ENCODE data around the gene GSN. TPM values are rescaled to one million over a fixed set of nuclear protein-coding genes. Genes with fewer than 3 reads are reported as not detected.

GSN gene
- total RNA-seq, 2 donors from 2014 or later = 3.5 to 5.8 TPM

DNA sequence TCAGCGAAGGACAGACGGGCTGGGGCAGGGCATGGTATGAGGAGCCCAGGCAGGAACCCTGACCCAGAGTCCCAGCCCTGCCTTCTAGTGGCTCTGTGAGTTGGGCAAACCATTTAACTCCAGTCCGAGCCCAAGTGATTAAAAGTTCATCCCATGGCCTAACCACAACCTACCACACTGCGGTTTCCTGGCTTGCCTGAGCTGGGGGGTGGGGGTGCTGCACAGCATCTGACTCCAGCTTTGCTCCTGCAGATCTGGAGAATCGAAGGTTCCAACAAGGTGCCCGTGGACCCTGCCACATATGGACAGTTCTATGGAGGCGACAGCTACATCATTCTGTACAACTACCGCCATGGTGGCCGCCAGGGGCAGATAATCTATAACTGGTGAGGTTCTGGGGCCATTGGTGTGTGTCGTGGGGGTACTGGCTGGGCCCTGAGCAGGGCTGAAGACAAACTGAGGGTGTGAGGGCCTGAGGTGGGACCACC, 53.1 kb downstream of the GSN start:
- no peaks in the 10 kb centered on the region for H3K9me3 Mint-ChIP-seq
- H3K36me3 Mint-ChIP-seq = no peaks in the 10 kb centered on the region
- ATAC-seq = peak in 1 of 2 donors; percentile 5
- H3K27ac Mint-ChIP-seq = no peak overlapping the region
- DNase-seq (ENCODE audit: low spot score in 2 of 2) = peak in 1 of 2 donors; percentile 49

DNA sequence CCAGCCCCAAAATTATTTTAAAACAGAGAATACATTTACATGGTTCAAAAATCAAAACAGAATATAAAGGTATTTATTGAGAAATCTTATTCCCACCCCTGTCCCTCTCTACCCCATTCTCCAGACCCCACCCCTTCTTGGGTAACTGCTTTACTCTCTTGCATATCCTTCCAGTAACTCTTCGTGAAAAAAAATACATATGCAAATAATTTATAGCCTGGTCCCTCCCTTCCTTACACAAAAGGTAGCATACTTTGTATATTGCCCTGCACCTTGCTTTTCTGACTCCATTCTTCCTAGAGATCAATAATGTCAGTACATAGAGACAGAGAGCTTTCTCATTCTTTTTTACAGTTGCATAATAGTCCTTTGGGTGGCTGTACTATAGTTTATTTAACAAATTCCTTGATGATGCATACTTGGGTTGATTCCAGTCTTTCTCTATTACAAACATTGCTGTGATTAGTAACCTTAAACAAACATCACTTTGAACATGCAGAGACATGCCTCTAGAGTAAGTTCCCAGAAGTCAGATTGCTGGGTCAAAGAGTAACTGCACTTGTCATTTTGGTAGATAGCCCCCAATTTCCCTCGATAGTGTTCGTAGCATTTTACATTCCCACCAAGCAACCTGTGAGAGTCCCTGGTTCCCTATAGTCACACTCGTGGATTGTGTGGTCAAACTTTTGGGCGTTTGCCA, 54.2 kb downstream of the GSN start:
- Mint-ChIP-seq H3K27ac (peak overlapping the region in 1 of 2 donors; percentile 77), H3K9me3 (no peaks in the 10 kb centered on the region), H3K36me3 (no peaks in the 10 kb centered on the region)
- ATAC-seq (peak; percentile 44 to 47), DNase-seq (ENCODE audit: low spot score in 2 of 2) (no peak)

DNA sequence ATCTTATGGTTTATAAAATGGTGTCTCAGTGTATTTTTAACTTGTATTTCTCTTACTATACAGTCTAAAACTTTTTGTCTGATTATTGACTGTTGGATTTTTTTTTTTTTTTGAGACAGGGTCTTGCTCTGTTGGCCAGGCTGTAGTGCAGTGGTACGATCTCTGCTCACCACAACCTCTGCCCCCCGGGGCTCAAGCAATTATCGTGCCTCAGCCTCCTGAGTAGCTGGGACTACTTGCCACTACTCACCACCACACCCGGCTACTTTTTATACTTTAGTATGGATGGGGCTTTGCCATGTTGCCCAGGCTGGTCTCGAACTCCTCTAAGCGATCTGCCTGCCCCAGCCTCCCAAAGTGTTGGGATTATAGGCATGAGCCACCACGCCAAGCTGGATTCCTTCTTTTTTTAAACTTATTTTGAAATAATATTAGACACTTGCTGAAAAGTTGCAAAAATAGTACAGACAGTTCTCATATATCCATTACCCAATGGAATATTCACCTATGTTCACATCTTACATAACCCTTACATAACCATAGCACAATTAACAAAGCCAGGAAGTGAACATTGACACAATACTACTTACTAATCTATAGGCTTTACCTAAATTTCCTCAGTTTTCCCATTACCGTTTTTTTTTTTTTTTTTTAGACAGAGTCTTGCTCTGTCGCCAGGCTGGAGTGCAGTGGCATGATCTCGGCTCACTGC, 54.9 kb downstream of the GSN start:
- peak overlapping the region in 1 of 2 donors; percentile 77 for H3K27ac Mint-ChIP-seq
- ATAC-seq = no peak
- H3K9me3 Mint-ChIP-seq = no peaks in the 10 kb centered on the region

DNA sequence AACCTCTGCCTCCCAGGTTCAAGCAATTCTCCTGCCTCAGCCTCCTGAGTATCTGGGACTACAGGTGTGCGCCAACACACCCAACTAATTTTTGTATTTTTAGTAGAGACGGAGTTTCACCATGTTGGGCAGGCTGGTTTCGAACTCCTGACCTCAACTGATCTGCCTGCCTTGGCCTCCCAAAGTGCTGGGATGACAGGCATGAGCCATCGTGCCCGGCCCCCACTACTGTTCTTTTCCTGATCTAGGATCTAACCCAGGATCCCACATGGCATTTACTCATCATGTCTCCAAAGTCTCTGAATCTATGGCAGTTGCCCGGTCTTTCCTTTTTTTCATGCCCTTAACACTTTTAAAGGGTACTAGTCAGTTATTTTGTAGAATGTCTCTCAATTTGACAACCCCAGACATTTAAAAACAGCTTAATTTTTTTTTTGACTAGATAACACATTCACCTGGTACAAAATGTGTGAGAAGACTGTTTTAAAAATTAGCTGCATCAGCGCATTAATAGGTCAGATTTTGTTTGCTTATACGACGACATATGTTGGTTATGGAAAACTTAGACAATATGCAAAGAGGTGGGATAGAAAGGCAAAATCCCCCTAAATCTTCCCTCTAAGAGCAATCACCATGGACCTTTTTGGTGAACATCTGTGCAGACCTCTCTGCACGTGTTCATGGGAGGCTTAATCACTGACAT, 55.6 kb downstream of the GSN start:
- ATAC-seq = no peak
- no peaks in the 10 kb centered on the region for H3K9me3 Mint-ChIP-seq
- peak overlapping the region in 1 of 2 donors; percentile 77 for H3K27ac Mint-ChIP-seq

More for the DNA sequence above, 54.9 kb downstream of the GSN start:
- DNase-seq (ENCODE audit: low spot score in 2 of 2) = no peak
- H3K36me3 Mint-ChIP-seq = no peaks in the 10 kb centered on the region

DNA sequence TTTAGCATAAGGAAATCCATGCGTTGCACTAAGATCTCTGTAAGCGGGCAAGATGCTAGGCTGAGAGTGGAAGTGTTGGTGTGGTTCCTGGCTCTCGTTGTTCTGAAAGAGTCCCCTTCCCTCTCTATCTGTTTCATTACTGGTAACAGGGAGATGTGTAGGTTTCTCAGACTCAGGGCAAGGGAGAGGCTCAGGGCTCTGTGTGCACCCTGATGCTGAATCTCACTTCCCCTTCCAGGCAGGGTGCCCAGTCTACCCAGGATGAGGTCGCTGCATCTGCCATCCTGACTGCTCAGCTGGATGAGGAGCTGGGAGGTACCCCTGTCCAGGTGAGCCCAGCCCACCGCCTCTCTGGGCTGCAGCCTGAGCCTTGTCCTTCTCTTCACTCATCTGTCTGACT, 56.4 kb downstream of the GSN start:
- DNase-seq (ENCODE audit: low spot score in 2 of 2) (no peak), ATAC-seq (no peak)
- Mint-ChIP-seq H3K9me3 (no peaks in the 10 kb centered on the region), H3K36me3 (no peaks in the 10 kb centered on the region), H3K27ac (peak overlapping the region in 1 of 2 donors; percentile 64)

More for the DNA sequence above, 55.6 kb downstream of the GSN start:
- H3K36me3 Mint-ChIP-seq = no peaks in the 10 kb centered on the region
- DNase-seq (ENCODE audit: low spot score in 2 of 2) = no peak

DNA sequence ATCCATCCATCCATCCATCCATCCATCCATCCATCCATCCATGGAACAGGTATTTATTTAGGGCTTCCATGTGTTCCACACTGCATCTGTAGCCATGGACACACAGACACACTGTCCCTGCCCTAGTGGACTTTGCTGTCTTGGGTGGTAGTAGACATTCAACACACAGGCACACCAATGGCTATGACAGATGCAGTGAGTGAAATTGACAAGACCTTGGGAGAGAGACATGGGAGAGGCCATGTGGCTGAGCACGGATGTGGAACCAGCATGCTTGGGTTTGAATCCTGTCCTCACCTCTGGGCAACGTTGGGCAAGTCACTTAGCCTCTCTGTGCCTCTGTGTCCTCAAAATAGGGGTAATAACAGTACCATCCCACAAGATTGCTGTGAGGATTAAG, 56.8 kb downstream of the GSN start:
- ATAC-seq (no peak), DNase-seq (ENCODE audit: low spot score in 2 of 2) (no peak)
- peak overlapping the region in 1 of 2 donors; percentile 64 for H3K27ac Mint-ChIP-seq
- H3K9me3 Mint-ChIP-seq = no peaks in the 10 kb centered on the region
- no peaks in the 10 kb centered on the region for H3K36me3 Mint-ChIP-seq

DNA sequence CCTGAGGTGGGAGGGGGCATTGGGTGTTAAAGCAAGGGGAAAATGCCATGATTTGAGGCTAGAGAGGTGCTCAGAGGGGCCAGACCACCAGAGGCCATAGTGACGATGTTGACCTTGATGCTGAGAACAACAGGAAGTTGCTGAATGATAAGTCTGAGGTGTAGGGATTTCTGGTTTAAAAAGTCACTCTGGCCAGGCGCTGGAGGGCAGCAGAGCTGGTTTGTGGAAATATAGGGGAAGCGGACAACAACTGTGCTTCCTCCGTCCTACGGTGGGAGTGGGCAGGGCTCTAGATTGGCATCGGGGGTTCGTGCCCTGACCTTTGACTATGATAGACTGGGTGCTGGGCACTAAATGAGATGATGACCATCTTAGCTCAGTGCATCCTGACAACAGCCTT, 57.4 kb downstream of the GSN start:
- H3K27ac Mint-ChIP-seq = peak overlapping the region in 1 of 2 donors; percentile 44
- H3K36me3 Mint-ChIP-seq = no peaks in the 10 kb centered on the region
- no peak for ATAC-seq
- H3K9me3 Mint-ChIP-seq = no peaks in the 10 kb centered on the region
- DNase-seq (ENCODE audit: low spot score in 2 of 2) = no peak

DNA sequence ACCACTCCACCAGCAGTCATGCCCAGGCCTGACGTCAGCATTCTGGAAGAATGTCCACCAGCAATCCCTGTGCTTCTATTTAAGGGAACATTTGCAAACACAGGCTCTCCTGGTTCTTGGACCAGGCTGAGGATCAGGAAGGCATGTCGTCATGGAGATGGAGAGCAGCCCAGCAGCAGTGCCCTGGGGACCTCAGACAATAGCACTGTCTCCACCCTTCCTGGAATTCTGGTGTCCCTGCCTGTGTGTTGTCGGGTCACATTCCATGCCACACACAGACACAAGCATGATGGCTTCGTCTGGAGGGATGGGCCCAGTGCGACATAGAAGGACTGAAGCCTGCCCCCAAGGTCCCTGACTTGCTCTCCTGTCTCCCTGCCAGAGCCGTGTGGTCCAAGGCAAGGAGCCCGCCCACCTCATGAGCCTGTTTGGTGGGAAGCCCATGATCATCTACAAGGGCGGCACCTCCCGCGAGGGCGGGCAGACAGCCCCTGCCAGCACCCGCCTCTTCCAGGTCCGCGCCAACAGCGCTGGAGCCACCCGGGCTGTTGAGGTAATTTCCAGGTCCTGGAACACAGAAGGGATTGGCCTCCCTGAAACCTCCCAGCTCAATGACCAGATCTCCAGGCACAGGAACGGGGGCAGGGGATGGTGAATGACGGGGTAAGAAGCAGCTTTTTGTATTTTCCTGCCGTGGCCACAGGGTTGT, 58.3 kb downstream of the GSN start:
- Mint-ChIP-seq H3K27ac (peak overlapping the region in 1 of 2 donors; percentile 12), H3K9me3 (no peaks in the 10 kb centered on the region), H3K36me3 (no peaks in the 10 kb centered on the region)
- ATAC-seq = no peak
- no peak for DNase-seq (ENCODE audit: low spot score in 2 of 2)

DNA sequence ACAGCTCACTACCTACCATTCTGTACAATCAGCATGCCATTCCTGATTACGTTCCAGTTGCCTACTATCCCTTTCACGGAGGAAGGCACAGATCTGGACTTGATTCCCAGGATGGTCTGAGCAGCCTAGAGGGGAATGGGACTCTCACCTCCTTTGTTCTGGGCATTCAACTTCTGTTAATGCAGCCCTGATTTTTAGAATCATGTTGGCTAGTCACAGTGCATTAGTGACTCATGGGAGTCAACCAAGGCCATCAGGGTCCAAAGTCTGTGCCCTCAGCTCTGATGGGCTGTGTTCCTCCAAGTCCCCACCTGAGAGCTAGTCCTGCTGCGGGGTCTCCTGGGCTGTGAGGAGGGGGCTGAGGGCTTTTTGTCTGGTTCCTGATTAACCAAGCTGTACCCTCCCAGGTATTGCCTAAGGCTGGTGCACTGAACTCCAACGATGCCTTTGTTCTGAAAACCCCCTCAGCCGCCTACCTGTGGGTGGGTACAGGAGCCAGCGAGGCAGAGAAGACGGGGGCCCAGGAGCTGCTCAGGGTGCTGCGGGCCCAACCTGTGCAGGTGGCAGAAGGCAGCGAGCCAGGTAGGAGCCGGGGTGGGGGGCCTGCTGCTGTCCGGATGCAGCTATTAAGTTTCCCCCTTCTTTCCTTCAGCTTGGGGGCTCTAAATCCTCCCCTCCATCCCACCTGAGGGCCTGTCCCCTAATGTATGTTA, 59.1 kb downstream of the GSN start:
- Mint-ChIP-seq H3K36me3 (no peaks in the 10 kb centered on the region), H3K27ac (no peak overlapping the region), H3K9me3 (no peaks in the 10 kb centered on the region)
- ATAC-seq (no peak), DNase-seq (ENCODE audit: low spot score in 2 of 2) (no peak)

DNA sequence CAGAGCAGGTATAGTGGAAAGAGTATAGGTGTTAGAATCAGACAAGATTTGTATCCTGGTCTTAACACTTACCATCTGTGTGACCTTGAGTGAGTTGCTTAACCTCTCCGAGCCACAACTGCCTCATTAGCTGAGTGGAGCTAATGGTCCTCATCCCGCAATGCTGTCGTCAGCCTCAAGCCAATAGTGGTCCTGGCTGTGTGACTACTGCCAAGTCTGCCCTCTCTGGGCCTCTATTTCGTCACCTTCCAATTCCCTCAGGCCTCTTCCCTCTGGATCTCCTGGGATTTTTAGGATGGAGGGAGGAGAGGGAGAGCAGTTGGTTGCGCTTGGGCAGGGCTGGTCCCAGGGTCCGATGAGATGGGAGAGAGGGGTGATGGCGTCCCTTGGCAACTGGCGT, 60.5 kb downstream of the GSN start:
- H3K36me3 Mint-ChIP-seq = no peaks in the 10 kb centered on the region
- no peak for ATAC-seq

DNA sequence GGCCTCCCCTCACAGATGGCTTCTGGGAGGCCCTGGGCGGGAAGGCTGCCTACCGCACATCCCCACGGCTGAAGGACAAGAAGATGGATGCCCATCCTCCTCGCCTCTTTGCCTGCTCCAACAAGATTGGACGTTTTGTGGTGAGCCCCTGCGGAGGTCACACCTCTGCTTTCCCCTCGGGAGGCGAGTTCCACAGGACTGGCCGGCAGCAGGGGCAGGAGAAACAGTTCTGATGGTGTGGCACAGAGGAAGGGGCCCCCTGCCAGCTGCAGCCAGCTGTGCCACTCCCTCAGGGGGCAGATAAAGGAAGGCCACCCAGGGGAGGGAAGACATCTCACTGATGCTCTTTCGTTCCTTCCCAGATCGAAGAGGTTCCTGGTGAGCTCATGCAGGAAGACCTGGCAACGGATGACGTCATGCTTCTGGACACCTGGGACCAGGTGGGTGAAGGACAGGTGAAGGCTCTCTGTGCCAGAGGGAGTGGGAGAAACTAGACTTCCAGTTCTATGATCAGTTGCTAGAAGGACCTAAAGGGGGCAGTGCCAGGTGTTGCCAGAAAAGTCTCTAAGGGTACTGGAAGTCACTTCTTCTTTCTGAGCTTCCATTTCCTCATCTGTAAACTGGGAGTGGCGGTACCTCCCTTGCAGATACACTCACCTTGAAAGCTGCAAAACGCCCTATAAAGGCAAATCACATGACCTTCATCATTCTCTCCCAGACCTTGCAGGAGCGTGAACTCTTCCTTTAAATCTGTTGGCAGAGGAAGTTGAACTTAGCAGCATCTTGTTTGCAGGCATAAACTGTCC, 61.1 kb downstream of the GSN start:
- no peaks in the 10 kb centered on the region for H3K36me3 Mint-ChIP-seq
- DNase-seq (ENCODE audit: low spot score in 2 of 2) = no peak
- H3K9me3 Mint-ChIP-seq = no peaks in the 10 kb centered on the region
- ATAC-seq = no peak
- H3K27ac Mint-ChIP-seq = no peak overlapping the region

More for the DNA sequence above, 60.5 kb downstream of the GSN start:
- no peaks in the 10 kb centered on the region for H3K9me3 Mint-ChIP-seq
- H3K27ac Mint-ChIP-seq = no peak overlapping the region
- no peak for DNase-seq (ENCODE audit: low spot score in 2 of 2)

DNA sequence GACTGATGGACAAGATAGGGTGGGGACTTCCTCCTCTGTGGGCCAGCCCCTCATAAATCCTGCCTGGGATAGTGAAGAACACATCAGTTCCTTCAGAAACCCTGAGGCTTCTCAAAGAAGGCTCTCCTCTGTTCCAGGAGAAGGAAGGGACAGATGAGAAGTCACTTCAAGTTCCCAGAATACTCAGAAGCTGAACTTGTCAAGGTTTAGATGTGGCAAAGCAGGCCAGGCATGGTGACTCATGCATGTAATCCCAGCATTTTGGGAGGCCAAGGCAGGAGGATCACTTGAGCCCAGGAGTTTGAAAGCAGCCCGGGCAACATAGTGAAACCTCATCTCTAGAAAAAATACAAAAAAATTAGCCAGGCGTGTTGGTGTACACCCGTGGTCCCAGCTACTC, 63.6 kb downstream of the GSN start:
- H3K27ac Mint-ChIP-seq = no peak overlapping the region
- no peaks in the 10 kb centered on the region for H3K9me3 Mint-ChIP-seq
- ATAC-seq (no peak), DNase-seq (ENCODE audit: low spot score in 2 of 2) (no peak)
- peaks cover 0 to 6% of the 10 kb centered on the region in 2 donors for H3K36me3 Mint-ChIP-seq

DNA sequence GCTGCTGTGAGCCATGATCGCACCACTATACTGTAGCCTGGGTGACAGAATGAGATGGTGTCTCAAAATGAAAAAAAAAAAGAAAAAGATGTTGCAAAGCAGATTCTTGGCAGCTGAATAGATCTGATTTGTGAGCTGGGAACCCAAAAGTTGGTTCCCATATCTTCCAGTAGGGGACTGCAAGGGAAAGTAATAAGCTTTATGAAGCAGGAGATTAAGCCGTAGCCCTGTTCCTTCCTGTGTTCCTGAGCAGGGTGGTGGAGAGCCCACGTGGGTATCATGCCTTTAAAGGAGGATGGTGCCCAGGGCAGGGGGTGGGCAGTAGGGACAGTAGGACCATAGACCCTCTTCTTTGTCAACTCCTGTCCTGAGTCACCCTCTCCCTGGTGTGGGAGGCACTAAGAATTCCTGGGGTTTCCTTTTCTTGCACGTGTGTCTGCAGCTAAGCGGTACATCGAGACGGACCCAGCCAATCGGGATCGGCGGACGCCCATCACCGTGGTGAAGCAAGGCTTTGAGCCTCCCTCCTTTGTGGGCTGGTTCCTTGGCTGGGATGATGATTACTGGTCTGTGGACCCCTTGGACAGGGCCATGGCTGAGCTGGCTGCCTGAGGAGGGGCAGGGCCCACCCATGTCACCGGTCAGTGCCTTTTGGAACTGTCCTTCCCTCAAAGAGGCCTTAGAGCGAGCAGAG, 64.2 kb downstream of the GSN start:
- H3K9me3 Mint-ChIP-seq = no peaks in the 10 kb centered on the region
- no peak for ATAC-seq
- H3K36me3 Mint-ChIP-seq = peaks cover 0 to 12% of the 10 kb centered on the region in 2 donors
- no peak overlapping the region for H3K27ac Mint-ChIP-seq
- no peak for DNase-seq (ENCODE audit: low spot score in 2 of 2)

DNA sequence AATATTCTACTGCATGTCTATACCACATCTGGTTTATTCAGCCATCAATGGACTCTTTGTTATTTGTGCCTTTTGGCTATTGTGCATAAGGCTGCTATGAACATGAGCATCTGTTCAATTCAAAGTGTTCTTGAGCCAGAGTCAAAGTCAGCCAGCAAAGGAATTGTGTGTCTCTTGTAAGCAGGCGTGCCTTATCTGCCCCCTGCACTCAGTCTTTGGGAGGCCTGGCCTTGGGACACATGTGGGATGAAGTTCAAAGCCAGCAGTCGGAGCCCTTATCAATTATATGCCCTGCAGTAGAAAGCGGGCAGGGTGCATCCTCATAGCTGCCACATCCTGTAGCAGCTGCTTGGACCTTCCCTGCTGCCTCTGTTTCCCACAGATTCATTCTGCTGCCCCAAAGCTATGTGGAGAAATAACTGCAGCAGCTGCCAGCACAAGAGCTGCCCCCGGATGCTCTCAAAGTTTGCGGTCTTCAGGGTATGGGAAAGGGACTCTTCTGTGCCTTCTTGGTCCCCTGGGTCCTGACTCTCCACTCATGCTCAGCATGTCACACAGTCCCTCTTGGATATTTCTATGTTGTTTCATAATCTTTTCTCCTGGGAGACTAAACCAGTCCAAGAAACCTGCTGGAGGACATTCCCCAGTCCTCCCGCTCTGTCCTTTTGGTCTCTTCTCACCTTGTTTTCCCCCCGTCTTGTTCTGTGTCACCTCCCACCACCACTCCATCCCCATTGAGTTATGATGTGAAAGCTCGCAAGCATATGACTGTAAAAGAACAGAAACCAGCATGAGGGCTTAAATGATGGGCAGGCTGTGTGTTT, 66.2 kb downstream of the GSN start:
- ATAC-seq = no peak
- H3K9me3 Mint-ChIP-seq = no peaks in the 10 kb centered on the region
- peaks cover 0 to 22% of the 10 kb centered on the region in 2 donors for H3K36me3 Mint-ChIP-seq
- no peak overlapping the region for H3K27ac Mint-ChIP-seq
- DNase-seq (ENCODE audit: low spot score in 2 of 2) = no peak

All from activated naive CD4-positive, alpha-beta T cell treated with anti-CD3 and anti-CD28 coated beads, Interleukin-2, amount 50 U/mL, for 72 hours (primary cell).